K562 (cell line): Measurements from ENCODE around the gene CCDC32. TPM values are rescaled to one million over a fixed set of nuclear protein-coding genes. Genes with fewer than 3 reads are reported as not detected.

Source experiments
- ATAC-seq: fragments of 200-7000 bp; cut with Tn5 transposase; 3 replicates; pipeline ENCODE4 v1.9.1; 2020; ENCODE audit warnings: moderate library complexity
- BruUV-seq: library from RNA; stranded (reverse); fragments of 400-500 nt; replicated peaks from 2 replicates; lab custom pipeline; 2021; lab: Mats Ljungman, UMichigan
- CTCF ChIA-PET: fragments of 300-600 bp; formaldehyde crosslinking; extraction: SDS; loops from one replicate; lab custom pipeline; 2021; ENCODE audit warnings: low intra/inter-chr PET ratio; lab: Yijun Ruan, JAX
- POLR2A ChIA-PET: fragments of 300-600, 350-650 bp; sonication (Branson Sonifier 250); formaldehyde crosslinking; extraction: SDS; loops from one replicate; lab custom pipeline; 2021; ENCODE audit warnings: antibody characterized with exemption, inconsistent platforms; lab: Yijun Ruan, JAX
- DNase-seq, 4 experiments: peaks; one replicate each; pipeline versions ENCODE4 v3.0.0 to v3.0.0-alpha.2; 2011 to 2018; ENCODE audit warnings: low spot score in 3 of 4, mixed read lengths in 3 of 4; ENCODE audit errors: extremely low read depth in 1 of 4
- FAIRE-seq: peaks from 2 replicates; lab custom pipeline; 2011; peaks lifted over from hg19 to GRCh38; lab: Jason Lieb, UNC
- H2AFZ ChIP-seq: 2 replicates; pipeline ENCODE4 v1.6.0; 2011; ENCODE audit warnings: low read depth, low read length, control low read depth, inconsistent platforms
- H3K27ac ChIP-seq: fragments of 200-600 bp; 3 replicates; pipeline ENCODE4 v1.8.0; 2011; ENCODE audit warnings: low read depth, mild to moderate bottlenecking, control low read depth, inconsistent platforms, low read length, moderate library complexity, mixed read lengths; ENCODE audit errors: extremely low read depth
- H3K27me3 ChIP-seq, 2 experiments: fragments of 300-600 bp in 1 of 2; 2 replicates in 1 of 2; 3 replicates in 1 of 2; pipeline versions ENCODE4 v1.6.0 to v1.8.0; 2011; ENCODE audit warnings: inconsistent platforms in 2 of 2, low read length in 2 of 2, mild to moderate bottlenecking in 1 of 2, mixed read lengths in 1 of 2, moderate library complexity in 1 of 2; ENCODE audit not compliant: control insufficient read depth in 2 of 2, insufficient read depth in 2 of 2
- H3K36me3 ChIP-seq: fragments of 300-600 bp; 3 replicates; pipeline ENCODE4 v1.8.0; 2011; ENCODE audit warnings: mild to moderate bottlenecking, low read length, inconsistent platforms; ENCODE audit not compliant: control insufficient read depth, insufficient read depth
- H3K4me1 ChIP-seq, 2 experiments: fragments of 200-600 bp in 1 of 2; replicated peaks in 1 of 2; 2 replicates in 1 of 2; 3 replicates in 1 of 2; pipeline versions ENCODE4 v1.5.1 to v1.8.0; 2011; ENCODE audit warnings: inconsistent platforms in 2 of 2, low read length in 2 of 2, mild to moderate bottlenecking in 1 of 2, mixed read lengths in 1 of 2, moderate library complexity in 1 of 2; ENCODE audit not compliant: control insufficient read depth in 2 of 2, insufficient read depth in 2 of 2
- H3K4me2 ChIP-seq: 2 replicates; pipeline ENCODE4 v1.6.1; 2011; ENCODE audit warnings: low read length, control low read depth, inconsistent platforms, mixed read lengths; ENCODE audit not compliant: insufficient read depth
- H3K4me3 ChIP-seq: fragments of 200-600 bp; sonication (generic), shearing (Covaris generic); 2 replicates; pipeline ENCODE4 v1.5.1; 2016; ENCODE audit warnings: control low read depth, inconsistent platforms
- H3K79me2 ChIP-seq: fragments of 200-600 bp; 3 replicates; pipeline ENCODE4 v1.8.0; 2011; ENCODE audit warnings: low read length, inconsistent platforms; ENCODE audit not compliant: control insufficient read depth, insufficient read depth
- H3K9ac ChIP-seq, 2 experiments: 2 replicates each; pipeline versions ENCODE4 v1.6.0 to v1.6.1; 2011; ENCODE audit warnings: low read depth in 2 of 2, low read length in 2 of 2, control low read depth in 1 of 2, inconsistent platforms in 1 of 2, mild to moderate bottlenecking in 1 of 2, mixed read lengths in 1 of 2; ENCODE audit not compliant: insufficient read depth in 1 of 2
- H3K9me1 ChIP-seq: one replicate; pipeline ENCODE4 v1.6.0; 2011; ENCODE audit warnings: inconsistent platforms, mild to moderate bottlenecking, low read length, moderate library complexity; ENCODE audit not compliant: control insufficient read depth, insufficient read depth
- H3K9me3 ChIP-seq: replicated peaks from 2 replicates; pipeline ENCODE4 v1.5.1; 2011; ENCODE audit warnings: low read depth, low read length, inconsistent platforms; ENCODE audit not compliant: control insufficient read depth, insufficient read depth
- H4K20me1 ChIP-seq: replicated peaks from 2 replicates; pipeline ENCODE4 v1.6.1; 2011; ENCODE audit warnings: low read length, inconsistent platforms, mixed read lengths; ENCODE audit not compliant: control insufficient read depth, insufficient read depth
- BDP1 ChIP-seq: IDR thresholded peaks from 3 replicates; pipeline ENCODE4 v1.6.1; 2011; ENCODE audit not compliant: insufficient read length, insufficient read depth
- CREB5 ChIP-seq: fragments of 250-450 bp; sonication (Bioruptor Pico); IDR thresholded peaks from 2 replicates; pipeline ENCODE4 v1.5.0; 2020; ENCODE audit warnings: mild to moderate bottlenecking
- FOXJ2 ChIP-seq: fragments of 200-800 bp; sonication (Bioruptor generic); IDR thresholded peaks from 2 replicates; pipeline ENCODE4 v1.6.1; 2016; ENCODE audit warnings: missing genetic modification characterization, missing compliant biosample characterization
- HNRNPL ChIP-seq: fragments of 200-400 bp; formaldehyde crosslinking; IDR thresholded peaks from 2 replicates; pipeline ENCODE4 v1.6.1; 2017; ENCODE audit warnings: low read depth, mild to moderate bottlenecking, low read length
- MCM7 ChIP-seq, 2 experiments: fragments of 450-650 bp; IDR thresholded peaks; 2 replicates each; pipeline ENCODE4 v1.6.1; 2016 to 2018
- MITF ChIP-seq: IDR thresholded peaks from 2 replicates; pipeline ENCODE4 v1.6.1; 2014; ENCODE audit warnings: antibody characterized with exemption
- PKNOX1 ChIP-seq: fragments of 450-650 bp; IDR thresholded peaks from 2 replicates; pipeline ENCODE4 v1.6.1; 2016
- POLR2B ChIP-seq: fragments of 450-650 bp; IDR thresholded peaks from 2 replicates; pipeline ENCODE4 v1.6.1; 2018; ENCODE audit warnings: low read depth; ENCODE audit not compliant: partially characterized antibody
- SMARCA5 ChIP-seq: fragments of 450-650 bp; IDR thresholded peaks from 2 replicates; pipeline ENCODE4 v1.6.1; 2016
- TAF7 ChIP-seq: fragments of 450-650 bp; IDR thresholded peaks from 2 replicates; pipeline ENCODE4 v1.6.1; 2016; ENCODE audit warnings: missing genetic modification characterization, missing compliant biosample characterization
- USF1 ChIP-seq: sonication (generic); formaldehyde crosslinking; IDR thresholded peaks from 2 replicates; pipeline ENCODE4 v1.9.0; 2022; ENCODE audit warnings: mild to moderate bottlenecking, missing genetic modification reagents
- ZBTB8A ChIP-seq: fragments of 450-650 bp; IDR thresholded peaks from 2 replicates; pipeline ENCODE4 v1.6.1; 2018; ENCODE audit warnings: mild to moderate bottlenecking, moderate library complexity; ENCODE audit not compliant: partially characterized antibody
- ZNF121 ChIP-seq: sonication (generic); formaldehyde crosslinking; conservative IDR thresholded peaks from 2 replicates; pipeline ENCODE4 v1.8.0; 2022; ENCODE audit warnings: missing genetic modification reagents
- ZNF408 ChIP-seq: fragments of 250-450 bp; sonication (Bioruptor Pico); IDR thresholded peaks from 2 replicates; pipeline ENCODE4 v1.4.0; 2020; ENCODE audit warnings: low read depth, mild to moderate bottlenecking, moderate library complexity
- ZNF655 ChIP-seq: fragments of 250-450 bp; sonication (Bioruptor Pico); IDR thresholded peaks from 2 replicates; pipeline ENCODE4 v1.5.0; 2021
- ZNF695 ChIP-seq: fragments of 450-650 bp; formaldehyde crosslinking; IDR thresholded peaks from 2 replicates; pipeline ENCODE4 v1.4.0; 2020; ENCODE audit warnings: mild to moderate bottlenecking, moderate library complexity
- WGBS: fragments of 100-300 bp; shearing (Covaris generic); methylation state at CpG from one replicate; pipeline ENCODE4 v1.1.6; 2016; ENCODE audit warnings: low coverage, mixed read lengths; ENCODE audit not compliant: insufficient coverage; ENCODE audit errors: missing lambda C conversion rate; 5-methylcytosine and 5-hydroxymethylcytosine counted together
- in situ Hi-C: fragments of 300-500 bp; cut with MboI; formaldehyde crosslinking; loops from 4 replicates; pipeline ENCODE4 v1.15.0; 2018; ENCODE audit warnings: inconsistent platforms, mixed read lengths
- intact Hi-C: fragments of 100-400 bp; cut with micrococcal nuclease; formaldehyde crosslinking; loops from 2 replicates; pipeline ENCODE4 v1.14.2; 2022
- polyA plus RNA-seq, 8 experiments: library from polyadenylated mRNA; depleted of rRNA in 4 of 8; stranded (reverse) in 5 of 8; unstranded in 3 of 8; fragments of >200 nt; fragmentation: Nextera tagmentation in 2 of 8; fragmentation: Illumina TruSeq in 1 of 8; extraction: Ambion mirVana in 2 of 8; extraction: Trizol in 1 of 8; gene quantifications; 2 replicates each; pipeline versions ENCODE4 v1.2.1 to v1.2.3, GENCODE V29; 2011 to 2014; ENCODE audit warnings: inconsistent platforms in 1 of 8, missing spikeins in 1 of 8
- total RNA-seq, 7 experiments: library from RNA; depleted of rRNA in 6 of 7; stranded (reverse); fragments of >200 nt in 6 of 7; fragmentation: Illumina TruSeq in 2 of 7; extraction: Trizol in 2 of 7; gene quantifications; 2 replicates each; pipeline versions ENCODE4 v1.2.1 to v1.2.3, GENCODE V29; 2011 to 2021; ENCODE audit warnings: low replicate concordance in 1 of 7

Gene CCDC32
- total and polyA plus RNA-seq, 9 of the 15 experiments (the other 6 are each of a cell fraction or from before 2014, with no cell fraction given) = 22.2 to 94.8 (median 37.1) TPM

- no peak for TF ChIP-seq USF1 (CRISPR knock-in tag)
- no peak for TF ChIP-seq MITF
Observed at GRCh38 chr15:40603935-40604334, 39.1 kb upstream of the CCDC32 start (continued).

- no TSS peak for BruUV-seq
- H2AFZ ChIP-seq = no peak overlapping the region
- CTCF ChIA-PET = no interaction called here
Observed at GRCh38 chr15:40600956-40601355, 36.1 kb upstream of the CCDC32 start.

More at GRCh38 chr15:40600956-40601355, 36.1 kb upstream of the CCDC32 start:
- intact Hi-C loops = no loop called here
- no peak for FAIRE-seq
- 95% methylated on average over 12 of the region's 12 CpGs for WGBS
- no peaks in the 10 kb centered on the region for H3K9me1 ChIP-seq
- no peak overlapping the region for H3K4me3 ChIP-seq
- no peaks in the 10 kb centered on the region for H4K20me1 ChIP-seq
- no peak for DNase-seq
- H3K79me2 ChIP-seq = peaks cover 65% of the 10 kb centered on the region
- peaks cover 32% of the 10 kb centered on the region; the same call in 2 of the 3 replicates for H3K36me3 ChIP-seq
- no peak overlapping the region for H3K27ac ChIP-seq
- H3K4me1 ChIP-seq = peaks cover 0 to 5% of the 10 kb centered on the region in 2 experiments; a peak in 2 of 5 replicates
- H3K4me2 ChIP-seq = no peak overlapping the region
- H3K9me3 ChIP-seq = 0 out of 2 replicates have a peak, but pooled peaks cover 1% of the 10 kb centered on the region
- in situ Hi-C loops = no loop called here
- H3K27me3 ChIP-seq = no peaks in the 10 kb centered on the region
- TF ChIP-seq ZNF121 (no peak), ZNF408 (CRISPR knock-in tag) (no peak), FOXJ2 (tag) (no peak), SMARCA5 (no peak), POLR2B (no peak), ZNF695 (CRISPR knock-in tag) (no peak), BDP1 (no peak), ZBTB8A (no peak), MCM7 (IDR thresholded peaks at IDR 0.05) (no peak), HNRNPL (no peak), PKNOX1 (no peak), TAF7 (tag) (no peak), ZNF655 (CRISPR knock-in tag) (no peak), CREB5 (no peak)
- no peak for ATAC-seq
- POLR2A ChIA-PET = no interaction called here
- H3K9ac ChIP-seq = no peak overlapping the region
